NCI-H2171 treated with DMSO at 0.1 percent for 48 hours (cell line): ENCODE results near the gene SMKR1.
"Not testable (repeated sequence)": the region's sequence is repeated elsewhere in the genome, so short reads cannot be mapped to it uniquely, and the experiment has no call there.

ENCODE experiments used
- DNase-seq: peaks from one replicate; lab custom pipeline; 2025; lab: John Stamatoyannopoulos, UW

The SMKR1 gene

DNA sequence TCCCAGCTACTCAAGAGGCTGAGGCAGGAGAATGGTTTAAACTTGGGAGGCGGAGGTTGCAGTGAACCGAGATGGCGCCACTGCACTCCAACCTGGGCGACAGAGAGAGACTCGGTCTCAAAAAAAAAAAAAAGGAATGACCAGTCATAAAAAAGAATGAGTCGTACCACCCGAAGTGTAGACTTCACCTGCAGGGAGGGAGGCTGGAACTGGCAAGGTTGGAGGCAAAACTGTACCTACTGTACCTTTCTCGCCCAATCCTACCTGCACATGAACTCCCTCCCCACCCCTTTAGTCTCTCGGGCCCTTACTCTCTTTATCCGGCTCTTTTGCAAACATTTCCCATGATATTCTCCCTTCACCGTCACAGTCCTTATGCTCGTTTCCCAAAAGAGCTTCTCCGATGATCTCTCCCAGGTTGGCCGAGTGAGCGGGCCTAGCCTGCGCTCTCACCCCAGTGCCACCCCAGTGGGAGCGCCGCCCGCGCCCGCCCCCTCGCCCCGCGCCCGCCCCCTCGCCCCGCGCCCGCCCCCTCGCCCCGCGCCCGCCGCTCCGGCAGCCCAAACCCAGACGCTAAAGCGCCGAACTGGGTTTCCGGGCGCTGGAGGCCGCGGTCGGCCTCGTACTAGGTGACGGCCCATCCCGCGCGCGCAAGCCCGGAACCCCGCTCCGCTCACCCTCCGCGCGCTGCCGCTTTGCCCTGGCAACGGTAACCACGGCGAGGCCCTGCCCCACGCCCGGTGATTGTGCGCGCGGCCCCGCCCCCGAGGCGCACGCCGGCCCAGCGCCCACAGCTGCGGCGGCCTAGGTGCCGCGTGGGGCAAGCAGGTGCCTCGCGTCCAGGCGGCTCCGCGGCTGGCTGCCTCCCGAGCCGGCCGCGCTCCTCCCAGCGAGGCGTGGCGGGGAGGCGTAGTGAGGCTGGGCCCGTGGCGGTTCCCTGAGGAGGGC is at the start of gene SMKR1:
Gene SMKR1, plus strand, starts transcription at position 772 of the 948 bp plus-strand sequence. CDS start 294 bp downstream, outside the sequence.
- peak; percentile 58 for DNase-seq

DNA sequence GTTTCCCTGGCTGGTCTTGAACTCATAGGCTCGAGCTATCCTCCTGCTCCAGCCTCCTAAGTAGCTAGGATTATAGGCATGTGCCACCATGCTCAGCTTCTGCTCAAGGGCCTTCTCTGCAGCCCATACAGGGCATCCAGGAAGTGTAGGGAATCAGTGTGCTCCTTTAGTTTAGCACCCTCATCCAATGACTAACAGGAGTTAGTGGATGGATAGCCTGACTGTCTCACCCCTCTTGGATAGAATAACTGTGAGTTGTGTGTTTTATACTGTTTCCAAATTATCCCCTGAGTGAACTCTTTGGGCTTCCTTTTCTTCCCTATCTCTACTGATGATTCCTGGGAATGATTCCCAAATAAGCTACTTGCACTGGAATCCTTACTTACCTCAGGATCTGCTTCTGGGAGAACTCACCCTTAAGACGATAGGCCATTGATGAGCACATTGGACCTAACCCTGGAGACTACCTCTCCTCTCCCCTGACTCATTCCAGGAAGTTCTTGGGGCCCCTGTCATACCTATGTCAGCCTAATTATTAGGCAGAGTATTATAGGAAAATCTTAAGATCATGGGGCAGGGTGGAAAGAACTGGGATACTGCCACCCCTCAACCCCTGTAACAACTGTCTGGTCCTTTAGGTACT is 49.6 kb upstream of the SMKR1 start:
- DNase-seq, result no peak

GRCh38 chr7:129453510-129454248 is 48.7 kb upstream of the SMKR1 start:
- DNase-seq, result no peak

GRCh38 chr7:129454249-129454551 is 48.1 kb upstream of the SMKR1 start:
- no peak for DNase-seq

- DNase-seq, result no peak
These were observed 45.9 kb upstream of the SMKR1 start for GRCh38 chr7:129456421-129456820.

DNA sequence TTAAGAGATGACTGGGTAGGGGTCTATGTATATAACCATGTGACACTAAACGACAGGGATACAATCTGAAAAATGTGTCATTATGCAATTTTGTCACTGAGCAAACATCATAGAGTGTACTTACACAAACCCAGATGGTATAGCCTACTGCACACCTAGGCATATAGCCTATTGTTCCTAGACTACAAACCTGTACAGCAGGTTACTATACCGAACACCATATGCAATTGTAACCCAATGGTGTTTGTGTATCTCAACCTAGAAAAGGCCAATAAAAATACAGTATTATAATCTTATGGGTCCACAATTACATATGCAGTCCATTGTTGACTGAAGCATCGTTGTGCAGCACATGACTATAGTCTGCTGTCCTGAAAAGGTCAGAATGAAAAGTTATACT is 45.2 kb upstream of the SMKR1 start:
- no peak for DNase-seq

- no peak for DNase-seq
These were observed 44.2 kb upstream of the SMKR1 start for GRCh38 chr7:129458171-129458570.

DNA sequence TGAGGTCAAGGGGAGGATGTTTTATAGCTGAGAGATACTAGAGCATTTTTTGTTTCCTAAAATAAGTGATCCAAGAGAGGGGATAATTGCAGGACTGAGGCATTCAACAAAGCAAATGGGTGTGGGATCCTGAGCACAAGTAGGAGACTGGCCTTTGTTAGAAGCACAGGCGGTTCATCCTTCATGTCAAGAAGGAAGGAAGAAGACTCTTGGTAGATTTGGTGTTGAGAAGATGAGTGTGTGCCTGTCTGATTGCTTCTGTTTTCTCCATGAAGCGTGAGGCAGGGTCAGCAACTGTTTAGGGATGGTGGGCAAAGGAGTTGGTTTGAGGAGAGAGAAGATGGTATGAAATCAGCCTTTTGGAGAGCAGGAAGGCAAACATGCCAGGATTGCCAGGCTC is 40.5 kb upstream of the SMKR1 start:
- no peak for DNase-seq

GRCh38 chr7:129462420-129462819 is 39.9 kb upstream of the SMKR1 start:
- no peak for DNase-seq

- DNase-seq, result no peak
These were observed 38.1 kb upstream of the SMKR1 start for GRCh38 chr7:129464194-129464593.

DNA sequence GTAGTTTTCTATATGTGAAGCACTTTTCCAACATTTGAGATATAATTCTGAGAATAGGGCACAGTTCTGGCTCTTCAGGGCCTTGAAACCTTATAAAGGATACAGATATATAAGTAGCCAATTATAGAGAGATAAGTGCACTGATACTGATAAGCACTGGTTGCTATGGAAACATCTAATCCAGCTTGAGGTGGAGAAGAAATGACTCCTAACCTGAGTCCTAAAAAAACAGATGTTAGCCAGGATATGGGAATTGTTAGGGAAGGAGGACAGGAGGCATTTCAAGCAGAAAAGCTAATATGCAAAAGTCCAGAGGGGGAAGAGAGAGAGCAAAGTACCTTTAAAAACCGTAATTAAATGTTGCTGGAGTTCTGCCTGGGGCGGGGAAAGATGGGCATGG is 37.3 kb upstream of the SMKR1 start:
- DNase-seq, result no peak

DNA sequence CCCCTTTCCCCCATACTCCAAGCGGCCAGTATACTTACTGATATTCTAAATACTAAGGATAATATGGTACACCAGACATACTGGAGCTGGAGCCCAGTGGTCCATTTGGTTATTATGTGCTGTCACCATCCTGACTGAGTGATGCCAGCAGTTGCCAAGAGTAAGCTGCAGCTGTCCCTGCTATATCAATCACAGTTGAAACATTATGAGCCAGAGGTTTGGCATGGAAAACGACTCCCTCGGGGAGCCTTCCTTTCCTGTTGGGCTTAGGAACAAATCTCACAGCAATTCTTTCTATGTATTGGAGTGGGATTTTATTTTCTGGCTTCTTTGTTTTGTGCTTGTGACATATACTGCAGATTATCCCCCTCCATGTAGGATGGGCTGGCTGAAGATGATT is 35.5 kb upstream of the SMKR1 start:
- DNase-seq, result no peak

DNA sequence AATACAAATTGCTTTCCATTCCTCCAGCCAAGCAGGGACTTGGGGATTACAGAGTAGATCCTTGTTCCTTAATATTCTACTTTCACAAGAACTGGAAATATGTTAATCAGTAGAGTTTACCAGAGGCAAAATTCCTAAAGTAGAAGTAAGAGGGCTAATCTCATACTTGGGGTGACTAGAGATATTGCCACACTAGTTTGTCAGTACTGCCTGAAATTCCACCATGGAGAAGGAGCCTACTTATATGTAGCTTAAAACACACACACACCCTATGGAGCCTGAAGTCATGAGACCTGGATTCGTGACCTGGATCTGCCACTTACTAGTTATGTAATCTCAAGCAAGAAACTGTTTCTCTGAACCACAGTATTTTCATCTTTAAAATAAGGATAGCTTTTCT is 34.2 kb upstream of the SMKR1 start:
- DNase-seq, result no peak

- DNase-seq, result no peak
These were observed 33.8 kb upstream of the SMKR1 start for GRCh38 chr7:129468547-129468946.

- DNase-seq, result no peak
These were observed 32.4 kb upstream of the SMKR1 start for GRCh38 chr7:129469930-129470329.

- no peak for DNase-seq
These were observed 31.9 kb upstream of the SMKR1 start for GRCh38 chr7:129470411-129470810.

DNA sequence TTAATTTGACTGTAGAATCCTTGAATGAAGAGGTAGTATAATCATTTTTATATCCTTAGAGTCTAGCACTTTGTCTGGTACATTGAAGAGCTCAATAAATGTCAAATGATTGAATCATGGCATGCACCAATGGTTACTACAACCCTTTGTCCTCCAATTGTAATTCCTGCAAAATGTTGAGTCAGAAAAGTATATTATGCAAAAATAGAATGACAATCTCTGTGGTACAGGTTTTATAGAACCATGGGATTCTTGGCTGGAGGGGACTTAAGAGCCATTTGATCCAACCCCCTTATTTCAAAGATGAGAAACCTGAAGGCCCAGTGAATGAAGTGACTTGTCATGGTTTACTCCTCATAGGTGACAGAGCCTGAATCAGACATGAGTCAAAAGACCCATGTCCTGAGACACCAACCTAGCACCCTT is 30.9 kb upstream of the SMKR1 start:
- DNase-seq, result no peak

DNA sequence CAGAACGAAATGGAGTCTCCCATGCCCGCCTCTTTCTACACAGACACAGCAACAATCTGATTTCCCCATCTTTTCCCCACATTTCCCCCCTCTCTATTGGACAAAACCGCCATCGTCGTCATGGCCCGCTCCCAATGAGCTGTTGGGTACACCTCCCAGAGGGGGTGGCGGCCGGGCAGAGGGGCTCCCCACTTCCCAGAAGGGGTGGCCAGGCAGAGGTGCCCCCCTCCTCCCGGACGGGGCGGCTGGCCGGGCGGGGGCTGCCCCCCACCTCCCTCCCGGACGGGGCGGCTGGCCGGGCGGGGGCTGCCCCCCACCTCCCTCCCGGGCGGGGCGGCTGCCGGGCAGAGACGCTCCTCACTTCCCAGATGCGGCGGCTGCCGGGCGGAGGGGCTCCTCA is 26.4 kb upstream of the SMKR1 start:
- not testable (repeated sequence) for DNase-seq

DNA sequence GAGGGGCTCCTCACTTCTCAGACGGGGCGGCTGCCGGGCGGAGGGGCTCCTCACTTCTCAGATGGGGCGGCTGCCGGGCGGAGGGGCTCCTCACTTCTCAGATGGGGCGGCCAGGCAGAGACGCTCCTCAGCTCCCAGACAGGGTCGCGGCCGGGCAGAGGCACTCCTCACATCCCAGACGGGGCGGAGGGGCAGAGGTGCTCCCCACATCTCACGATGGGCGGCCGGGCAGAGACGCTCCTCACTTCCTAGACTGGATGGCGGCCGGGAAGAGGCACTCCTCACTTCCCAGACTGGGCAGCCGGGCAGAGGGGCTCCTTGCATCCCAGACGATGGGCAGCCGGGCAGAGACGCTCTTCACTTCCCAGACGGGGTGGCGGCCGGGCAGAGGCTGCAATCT is 25.9 kb upstream of the SMKR1 start:
- DNase-seq, result not testable (repeated sequence)

DNA sequence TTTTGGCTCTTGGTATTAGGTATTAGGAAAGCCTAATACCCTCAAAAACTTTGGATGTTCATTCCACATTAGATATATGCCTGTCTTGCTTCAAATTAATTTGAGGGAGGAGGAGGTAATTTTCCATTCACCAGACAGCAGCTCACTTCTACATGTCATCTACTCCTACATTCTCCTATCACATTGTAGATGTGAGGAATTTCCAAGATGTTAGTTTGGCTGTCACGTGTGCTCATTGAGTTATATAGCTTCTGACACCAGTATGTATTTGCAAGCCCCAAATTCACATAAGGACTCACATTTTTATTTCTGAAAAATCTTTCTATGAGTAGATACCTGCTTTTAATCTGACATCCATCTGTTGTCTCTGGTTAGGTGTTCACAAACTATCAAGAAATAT is 22.5 kb upstream of the SMKR1 start:
- no peak for DNase-seq

GRCh38 chr7:129480674-129481363 is 21.5 kb upstream of the SMKR1 start:
- DNase-seq, result no peak

GRCh38 chr7:129481376-129481775 is 21.0 kb upstream of the SMKR1 start:
- not testable (repeated sequence) for DNase-seq
